Activated T-cell treated with anti-CD3 and anti-CD28 coated beads, Interleukin-2, amount 50 U/mL, for 4 hours (primary cell): ENCODE results near the gene KNSTRN. TPM values are rescaled to one million over a fixed set of nuclear protein-coding genes. Genes with fewer than 3 reads are reported as not detected.

Experiments used
- ATAC-seq, 2 donors: fragments of 200-7000 bp; cut with Tn5 transposase; one replicate each; pipeline ENCODE4 v1.10.0; 2021
- DNase-seq: peaks from one replicate; pipeline ENCODE4 v3.0.0-alpha.2; 2020
- H3K27me3 Mint-ChIP-seq: one replicate; pipeline ENCODE4 v1.8.0; 2021; ENCODE audit warnings: low read depth, mixed read lengths
- H3K36me3 Mint-ChIP-seq: one replicate; pipeline ENCODE4 v1.8.0; 2022; ENCODE audit warnings: mixed read lengths; ENCODE audit not compliant: insufficient read depth
- H3K4me1 Mint-ChIP-seq: one replicate; pipeline ENCODE4 v1.8.0; 2021; ENCODE audit warnings: low read depth, mixed read lengths
- H3K4me3 Mint-ChIP-seq: one replicate; pipeline ENCODE4 v1.8.0; 2021; ENCODE audit warnings: mild to moderate bottlenecking, moderate library complexity, mixed read lengths
- H3K9me3 Mint-ChIP-seq: one replicate; pipeline ENCODE4 v1.8.0; 2021; ENCODE audit warnings: mixed read lengths
- total RNA-seq, 3 donors: library from RNA; stranded (reverse); gene quantifications; one replicate each; pipeline ENCODE4 v1.2.1, GENCODE V29; 2021

The KNSTRN gene
- total RNA-seq, 3 donors from 2014 or later, result 22.6 to 37.0 (median 29.1) TPM

- Mint-ChIP-seq H3K4me3 (no peak overlapping the region), H3K27me3 (no peaks in the 10 kb centered on the region), H3K36me3 (no peaks in the 10 kb centered on the region), H3K9me3 (no peaks in the 10 kb centered on the region), H3K4me1 (peaks cover 2% of the 10 kb centered on the region)
- no peak for ATAC-seq
- DNase-seq, result no peak
These were observed 39.9 kb upstream of the KNSTRN start for GRCh38 chr15:40342416-40343320.

DNA sequence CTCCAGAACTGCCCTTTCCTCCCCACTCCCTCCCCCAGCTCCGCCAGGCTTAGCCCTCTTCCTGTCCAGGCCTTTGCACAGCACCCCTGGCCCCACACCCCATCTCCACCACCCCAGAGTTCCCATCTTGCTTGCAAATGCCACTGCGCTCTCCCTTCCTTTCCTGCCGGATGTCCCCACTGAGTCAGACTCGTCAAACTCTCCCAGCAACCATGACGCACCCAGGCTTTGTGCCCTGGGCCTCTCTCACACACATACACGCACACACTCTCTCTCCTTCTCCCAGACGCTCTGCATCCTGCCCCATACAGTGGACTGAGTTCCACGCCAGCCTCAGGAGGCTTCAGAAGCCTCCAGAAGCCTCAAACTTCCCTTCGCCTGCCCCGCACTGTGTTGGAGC lies 39.0 kb upstream of the KNSTRN start:
- DNase-seq, result no peak
- H3K27me3 Mint-ChIP-seq, result no peaks in the 10 kb centered on the region
- no peak for ATAC-seq

DNA sequence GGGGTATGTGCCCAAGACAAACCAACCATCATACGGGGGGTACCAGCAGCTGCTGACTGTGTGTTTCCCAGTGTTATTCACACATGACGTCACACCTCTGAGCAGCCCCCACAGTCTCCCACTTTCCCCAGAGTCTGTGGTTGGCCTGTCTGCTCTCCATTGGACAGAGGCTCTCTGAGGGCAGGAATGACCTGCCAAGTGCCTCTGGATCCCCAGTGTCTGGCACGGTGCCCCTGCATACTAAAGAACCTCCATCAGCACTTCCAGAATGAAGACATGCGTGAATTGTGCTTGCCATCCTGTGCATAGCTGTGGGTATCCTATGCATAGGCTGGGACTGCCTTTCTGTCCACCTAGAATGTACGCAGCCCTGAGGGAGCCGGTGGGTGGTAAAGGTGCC lies 38.3 kb upstream of the KNSTRN start:
- no peaks in the 10 kb centered on the region for H3K4me1 Mint-ChIP-seq
- no peaks in the 10 kb centered on the region for H3K36me3 Mint-ChIP-seq
- ATAC-seq (no peak), DNase-seq (no peak)
- no peaks in the 10 kb centered on the region for H3K27me3 Mint-ChIP-seq
- no peak overlapping the region for H3K4me3 Mint-ChIP-seq
- no peaks in the 10 kb centered on the region for H3K9me3 Mint-ChIP-seq

More for the DNA sequence above, 39.0 kb upstream of the KNSTRN start:
- Mint-ChIP-seq H3K36me3 (no peaks in the 10 kb centered on the region), H3K4me3 (no peak overlapping the region), H3K4me1 (no peaks in the 10 kb centered on the region), H3K9me3 (no peaks in the 10 kb centered on the region)

- H3K4me3 Mint-ChIP-seq, result no peak overlapping the region
These were observed 37.8 kb upstream of the KNSTRN start for GRCh38 chr15:40344631-40345120.

GRCh38 chr15:40345225-40345866 lies 37.2 kb upstream of the KNSTRN start:
- ATAC-seq (no peak), DNase-seq (no peak)
- no peaks in the 10 kb centered on the region for H3K9me3 Mint-ChIP-seq
- H3K27me3 Mint-ChIP-seq, result no peaks in the 10 kb centered on the region
- H3K36me3 Mint-ChIP-seq, result no peaks in the 10 kb centered on the region
- no peak overlapping the region for H3K4me3 Mint-ChIP-seq
- no peaks in the 10 kb centered on the region for H3K4me1 Mint-ChIP-seq

More at GRCh38 chr15:40344631-40345120, 37.8 kb upstream of the KNSTRN start:
- Mint-ChIP-seq H3K4me1 (no peaks in the 10 kb centered on the region), H3K27me3 (no peaks in the 10 kb centered on the region), H3K9me3 (no peaks in the 10 kb centered on the region), H3K36me3 (no peaks in the 10 kb centered on the region)
- DNase-seq (peak; percentile 63), ATAC-seq (peak; percentile 84 to 86)

- no peaks in the 10 kb centered on the region for H3K4me1 Mint-ChIP-seq
- DNase-seq, result no peak
- ATAC-seq, result no peak
- no peaks in the 10 kb centered on the region for H3K27me3 Mint-ChIP-seq
- H3K4me3 Mint-ChIP-seq, result no peak overlapping the region
- H3K36me3 Mint-ChIP-seq, result no peaks in the 10 kb centered on the region
- no peaks in the 10 kb centered on the region for H3K9me3 Mint-ChIP-seq
These were observed 36.5 kb upstream of the KNSTRN start for GRCh38 chr15:40345867-40346578.

DNA sequence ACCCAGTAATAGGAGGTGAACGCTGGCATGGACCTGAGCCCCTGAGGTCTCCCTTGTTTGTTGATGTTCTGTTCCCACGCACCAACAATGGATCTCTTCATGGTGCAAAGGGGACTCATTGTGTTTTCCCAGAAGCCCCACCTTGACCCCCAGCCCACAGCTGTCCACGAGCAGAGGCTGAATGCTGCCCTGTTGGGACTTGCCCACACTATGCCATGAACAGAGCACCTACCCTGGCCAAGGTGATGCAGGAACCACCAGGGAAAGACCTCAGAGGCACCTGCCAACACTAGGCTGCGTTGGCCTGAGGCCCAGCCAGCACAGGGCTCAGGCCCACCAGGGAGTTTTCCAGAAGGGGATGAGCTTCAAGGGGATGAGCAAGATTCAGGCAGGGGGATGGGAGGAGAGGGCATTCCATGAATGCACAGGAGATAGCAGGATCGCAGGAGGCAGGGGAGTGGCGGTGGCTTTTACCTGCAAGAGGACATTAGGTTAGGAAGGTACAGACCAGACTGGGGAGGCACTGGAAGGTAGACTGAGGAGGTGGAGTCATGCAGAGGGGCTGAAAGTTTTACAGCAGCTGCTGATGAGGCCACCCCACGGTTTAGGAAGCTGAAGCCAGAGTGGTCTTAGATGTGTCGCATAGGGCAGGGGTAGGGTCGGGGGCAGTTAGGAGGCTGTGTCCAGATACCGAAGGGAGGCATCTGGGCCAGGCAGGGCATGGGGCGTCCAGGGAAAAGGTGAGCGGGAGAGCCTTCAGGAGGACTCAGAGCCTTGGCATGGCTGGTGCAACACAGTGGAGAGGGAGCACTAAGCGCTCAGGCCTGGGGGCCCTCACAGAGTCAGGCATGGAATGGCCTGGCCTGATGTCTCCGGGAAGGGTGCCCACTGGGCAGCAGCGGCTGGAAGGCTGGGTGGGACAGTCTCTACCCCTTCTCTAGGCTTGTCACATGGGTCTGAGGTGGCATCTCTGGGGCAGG lies 35.7 kb upstream of the KNSTRN start:
- no peak for ATAC-seq
- no peaks in the 10 kb centered on the region for H3K4me1 Mint-ChIP-seq
- no peak for DNase-seq
- no peaks in the 10 kb centered on the region for H3K9me3 Mint-ChIP-seq
- H3K4me3 Mint-ChIP-seq, result no peak overlapping the region
- no peaks in the 10 kb centered on the region for H3K36me3 Mint-ChIP-seq
- H3K27me3 Mint-ChIP-seq, result no peaks in the 10 kb centered on the region

- ATAC-seq, result no peak
These were observed 34.7 kb upstream of the KNSTRN start for GRCh38 chr15:40347559-40348473.

GRCh38 chr15:40348474-40348870 lies 34.0 kb upstream of the KNSTRN start:
- H3K4me1 Mint-ChIP-seq, result no peaks in the 10 kb centered on the region
- no peaks in the 10 kb centered on the region for H3K9me3 Mint-ChIP-seq
- H3K36me3 Mint-ChIP-seq, result no peaks in the 10 kb centered on the region
- ATAC-seq (no peak), DNase-seq (no peak)
- H3K4me3 Mint-ChIP-seq, result no peak overlapping the region
- H3K27me3 Mint-ChIP-seq, result peaks cover under 1% of the 10 kb centered on the region

More at GRCh38 chr15:40347559-40348473, 34.7 kb upstream of the KNSTRN start:
- Mint-ChIP-seq H3K4me1 (no peaks in the 10 kb centered on the region), H3K36me3 (no peaks in the 10 kb centered on the region), H3K9me3 (no peaks in the 10 kb centered on the region), H3K4me3 (no peak overlapping the region), H3K27me3 (no peaks in the 10 kb centered on the region)
- DNase-seq, result no peak

- Mint-ChIP-seq H3K4me1 (no peaks in the 10 kb centered on the region), H3K9me3 (no peaks in the 10 kb centered on the region)
These were observed 33.4 kb upstream of the KNSTRN start for GRCh38 chr15:40349163-40349562.

DNA sequence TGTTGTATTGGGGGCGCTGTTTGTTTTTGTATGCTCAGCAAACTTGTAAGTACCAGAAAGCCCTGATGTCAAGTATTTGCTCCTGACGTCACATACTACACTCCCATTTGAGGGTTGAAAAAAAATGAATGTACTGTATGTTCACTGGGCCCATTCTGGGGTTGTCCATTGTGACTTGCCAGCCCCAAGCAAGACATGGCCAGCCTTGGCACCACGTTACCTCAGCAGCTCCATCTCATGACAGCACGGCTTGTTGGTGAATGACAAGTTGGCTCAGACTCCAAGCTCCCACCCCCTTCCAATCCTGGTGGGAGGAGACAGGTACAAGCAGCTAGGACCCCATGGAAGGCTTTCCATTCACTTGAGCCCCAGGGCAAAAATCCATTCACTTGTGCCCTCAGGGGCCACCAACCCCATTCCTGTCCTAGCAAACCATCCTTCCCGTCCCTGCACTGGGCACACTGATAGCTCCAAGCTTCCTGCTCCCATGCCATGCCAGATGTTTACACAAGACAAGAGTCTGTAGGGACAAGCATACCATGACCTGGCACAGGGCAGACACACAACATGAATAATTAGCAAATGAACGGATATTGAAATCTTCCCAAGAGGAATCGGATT lies 30.1 kb upstream of the KNSTRN start:
- no peak overlapping the region for H3K4me3 Mint-ChIP-seq
- peaks cover 10% of the 10 kb centered on the region for H3K27me3 Mint-ChIP-seq
- H3K4me1 Mint-ChIP-seq, result peaks cover 3% of the 10 kb centered on the region
- DNase-seq, result no peak
- no peaks in the 10 kb centered on the region for H3K36me3 Mint-ChIP-seq
- no peaks in the 10 kb centered on the region for H3K9me3 Mint-ChIP-seq
- no peak for ATAC-seq

More at GRCh38 chr15:40349163-40349562, 33.4 kb upstream of the KNSTRN start:
- DNase-seq (no peak), ATAC-seq (no peak)
- Mint-ChIP-seq H3K36me3 (no peaks in the 10 kb centered on the region), H3K27me3 (peaks cover 2% of the 10 kb centered on the region), H3K4me3 (no peak overlapping the region)

DNA sequence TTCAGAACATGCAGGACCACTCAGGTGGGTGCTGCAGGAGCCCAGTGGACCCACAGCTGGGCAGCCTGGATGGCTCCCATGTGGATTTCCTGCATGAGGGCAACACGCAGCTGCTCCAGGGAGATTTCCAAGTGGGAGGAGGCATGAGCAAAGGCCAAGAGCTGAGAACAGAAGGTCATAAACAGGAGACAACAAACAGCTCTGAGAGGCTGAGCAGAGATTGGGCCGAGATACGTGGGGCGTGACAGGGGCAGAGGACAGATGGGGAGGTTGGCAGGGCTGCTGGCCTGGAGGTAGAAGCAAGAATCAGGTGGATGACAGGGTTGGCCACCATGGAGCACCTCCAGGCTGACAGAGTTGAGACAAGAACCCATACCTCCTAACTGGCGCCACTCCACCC lies 28.8 kb upstream of the KNSTRN start:
- Mint-ChIP-seq H3K27me3 (peaks cover 10% of the 10 kb centered on the region), H3K4me1 (peaks cover 5% of the 10 kb centered on the region)
- no peak for DNase-seq

More for the DNA sequence above, 28.8 kb upstream of the KNSTRN start:
- H3K36me3 Mint-ChIP-seq, result no peaks in the 10 kb centered on the region
- no peaks in the 10 kb centered on the region for H3K9me3 Mint-ChIP-seq
- ATAC-seq, result no peak
- no peak overlapping the region for H3K4me3 Mint-ChIP-seq
